GM12878 (cell line): ENCODE measurements around the gene ZDHHC7.

ENCODE experiments used
- POU2F2 ChIP-seq: IDR thresholded peaks from 3 replicates; pipeline ENCODE4 v1.6.1; 2011; ENCODE audit warnings: low read depth, mild to moderate bottlenecking, low read length, borderline replicate concordance
- RB1 ChIP-seq: fragments of 450-650 bp; formaldehyde crosslinking; IDR thresholded peaks from 2 replicates; pipeline ENCODE4 v1.6.1; 2017; ENCODE audit warnings: mild to moderate bottlenecking, borderline replicate concordance

DNA sequence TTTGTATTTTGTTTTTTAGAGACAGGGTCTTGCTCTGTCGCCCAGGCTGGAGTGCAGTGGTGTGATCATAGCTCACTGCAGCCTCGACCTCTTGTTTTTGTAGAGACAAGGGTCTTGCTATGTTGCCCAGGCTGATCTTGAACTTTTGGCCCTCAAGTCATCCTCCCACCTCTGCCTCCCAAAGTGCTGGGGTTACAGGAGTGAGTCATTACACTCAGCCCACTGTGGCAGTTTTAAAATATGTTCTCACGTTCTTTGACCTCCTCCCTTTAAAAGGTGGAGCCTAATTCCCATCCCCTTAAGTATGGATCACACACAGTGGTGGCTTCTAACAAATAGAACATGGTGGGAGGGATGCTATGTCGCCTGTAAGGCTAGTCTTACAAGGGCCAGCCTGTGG is 67.7 kb downstream of the ZDHHC7 start:
- TF ChIP-seq RB1: no peak
- no peak for TF ChIP-seq POU2F2
